Measurements from ENCODE around the gene N4BP2.

The N4BP2 gene

GRCh38 chr4:40185830-40186664, 129.4 kb downstream of the N4BP2 start:
- ChIA-PET POLR2A (no interaction called here), CTCF (no interaction called here)
- DNase-seq (ENCODE audit: extremely low spot score): no peak
- TF ChIP-seq CTBP1 (IDR thresholded peaks at IDR 0.05; ENCODE audit: borderline replicate concordance) (no peak), NFRKB (IDR thresholded peaks at IDR 0.05) (no peak), LEF1 (IDR thresholded peaks at IDR 0.05; ENCODE audit: borderline replicate concordance) (no peak), L3MBTL2 (conservative IDR thresholded peaks at IDR 0.05) (no peak), ELF4 (IDR thresholded peaks at IDR 0.05) (no peak), FOXK2 (IDR thresholded peaks at IDR 0.05) (no peak), FOXA1 (IDR thresholded peaks at IDR 0.05) (no peak)
- TF ChIP-seq, protein P1, sequence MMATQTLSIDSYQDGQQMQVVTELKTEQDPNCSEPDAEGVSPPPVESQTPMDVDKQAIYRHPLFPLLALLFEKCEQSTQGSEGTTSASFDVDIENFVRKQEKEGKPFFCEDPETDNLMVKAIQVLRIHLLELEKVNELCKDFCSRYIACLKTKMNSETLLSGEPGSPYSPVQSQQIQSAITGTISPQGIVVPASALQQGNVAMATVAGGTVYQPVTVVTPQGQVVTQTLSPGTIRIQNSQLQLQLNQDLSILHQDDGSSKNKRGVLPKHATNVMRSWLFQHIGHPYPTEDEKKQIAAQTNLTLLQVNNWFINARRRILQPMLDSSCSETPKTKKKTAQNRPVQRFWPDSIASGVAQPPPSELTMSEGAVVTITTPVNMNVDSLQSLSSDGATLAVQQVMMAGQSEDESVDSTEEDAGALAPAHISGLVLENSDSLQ (IDR thresholded peaks at IDR 0.05): no peak

- TF ChIP-seq ARNT (IDR thresholded peaks at IDR 0.05): no peak
- TF ChIP-seq TARDBP (IDR thresholded peaks at IDR 0.05): no peak
- TF ChIP-seq ZNF384 (IDR thresholded peaks at IDR 0.05): no peak
- TF ChIP-seq ELF4 (IDR thresholded peaks at IDR 0.05): no peak
- TF ChIP-seq LEF1 (IDR thresholded peaks at IDR 0.05; ENCODE audit: borderline replicate concordance): no peak
- TF ChIP-seq BHLHE40 (IDR thresholded peaks at IDR 0.05; ENCODE audit: borderline replicate concordance): no peak
- TF ChIP-seq FOXK2 (IDR thresholded peaks at IDR 0.05): no peak
- no peak for TF ChIP-seq NFRKB (IDR thresholded peaks at IDR 0.05)
- TF ChIP-seq FOXM1 (IDR thresholded peaks at IDR 0.05; ENCODE audit: borderline replicate concordance): no peak
- no peak for TF ChIP-seq CTBP1 (IDR thresholded peaks at IDR 0.05; ENCODE audit: borderline replicate concordance)
- TF ChIP-seq SP1 (IDR thresholded peaks at IDR 0.05): no peak
- no peak for TF ChIP-seq HDGF (IDR thresholded peaks at IDR 0.05; ENCODE audit: borderline replicate concordance)
- TF ChIP-seq, protein P1 (IDR thresholded peaks at IDR 0.05): no peak
- no peak for TF ChIP-seq SUZ12 (IDR thresholded peaks at IDR 0.05)
- no peak for TF ChIP-seq L3MBTL2 (conservative IDR thresholded peaks at IDR 0.05)
- POLR2A ChIA-PET: interaction anchor here (1.1 kb wide), 1 partner anchor 52 kb away, joined by 3 read pairs; no protein-coding TSS in a partner anchor
- CTCF ChIA-PET: no interaction called here
- no peak for DNase-seq (ENCODE audit: extremely low spot score)
Observed at GRCh38 chr4:40186665-40187014, 130.0 kb downstream of the N4BP2 start.

GRCh38 chr4:40187386-40187906, 130.8 kb downstream of the N4BP2 start:
- DNase-seq (ENCODE audit: extremely low spot score): no peak
- CTCF ChIA-PET: no interaction called here
- TF ChIP-seq, protein P1 (IDR thresholded peaks at IDR 0.05): no peak
- TF ChIP-seq NFRKB (IDR thresholded peaks at IDR 0.05): no peak

GRCh38 chr4:40190019-40190418, 133.4 kb downstream of the N4BP2 start:
- TF ChIP-seq, protein P1 (IDR thresholded peaks at IDR 0.05): no peak
- TF ChIP-seq FOXK2 (IDR thresholded peaks at IDR 0.05) (no peak), ARNT (IDR thresholded peaks at IDR 0.05) (no peak), FOXM1 (IDR thresholded peaks at IDR 0.05; ENCODE audit: borderline replicate concordance) (no peak), HDGF (IDR thresholded peaks at IDR 0.05; ENCODE audit: borderline replicate concordance) (no peak), BHLHE40 (IDR thresholded peaks at IDR 0.05; ENCODE audit: borderline replicate concordance) (no peak), FOXA1 (IDR thresholded peaks at IDR 0.05) (no peak), L3MBTL2 (conservative IDR thresholded peaks at IDR 0.05) (no peak), LEF1 (IDR thresholded peaks at IDR 0.05; ENCODE audit: borderline replicate concordance) (no peak), SP1 (IDR thresholded peaks at IDR 0.05) (no peak), CTBP1 (IDR thresholded peaks at IDR 0.05; ENCODE audit: borderline replicate concordance) (no peak), ZNF384 (IDR thresholded peaks at IDR 0.05) (no peak), SUZ12 (IDR thresholded peaks at IDR 0.05) (no peak), NFRKB (IDR thresholded peaks at IDR 0.05) (no peak), ELF4 (IDR thresholded peaks at IDR 0.05) (no peak), TARDBP (IDR thresholded peaks at IDR 0.05) (no peak)
- DNase-seq (ENCODE audit: extremely low spot score): no peak
- ChIA-PET POLR2A (no interaction called here), CTCF (interaction anchor here (0.7 kb wide), 1 partner anchor 127 kb away, joined by 7 read pairs; no protein-coding TSS in a partner anchor)

More at GRCh38 chr4:40187386-40187906, 130.8 kb downstream of the N4BP2 start:
- POLR2A ChIA-PET: interaction anchor here (1.1 kb wide), 1 partner anchor 51 kb away, joined by 3 read pairs; no protein-coding TSS in a partner anchor

GRCh38 chr4:40190465-40190864, 133.8 kb downstream of the N4BP2 start:
- ChIA-PET POLR2A (no interaction called here), CTCF (interaction anchor here (0.7 kb wide), 1 partner anchor 126 kb away, joined by 7 read pairs; no protein-coding TSS in a partner anchor)
- DNase-seq (ENCODE audit: extremely low spot score): no peak
- TF ChIP-seq ARNT (IDR thresholded peaks at IDR 0.05): no peak
- no peak for TF ChIP-seq BHLHE40 (IDR thresholded peaks at IDR 0.05; ENCODE audit: borderline replicate concordance)
- TF ChIP-seq, protein P1 (IDR thresholded peaks at IDR 0.05): no peak
- TF ChIP-seq FOXK2 (IDR thresholded peaks at IDR 0.05): no peak
- no peak for TF ChIP-seq ELF4 (IDR thresholded peaks at IDR 0.05)
- no peak for TF ChIP-seq SUZ12 (IDR thresholded peaks at IDR 0.05)
- TF ChIP-seq TARDBP (IDR thresholded peaks at IDR 0.05): no peak
- no peak for TF ChIP-seq LEF1 (IDR thresholded peaks at IDR 0.05; ENCODE audit: borderline replicate concordance)
- no peak for TF ChIP-seq HDGF (IDR thresholded peaks at IDR 0.05; ENCODE audit: borderline replicate concordance)
- no peak for TF ChIP-seq FOXM1 (IDR thresholded peaks at IDR 0.05; ENCODE audit: borderline replicate concordance)
- TF ChIP-seq NFRKB (IDR thresholded peaks at IDR 0.05): no peak
- no peak for TF ChIP-seq FOXA1 (IDR thresholded peaks at IDR 0.05)
- no peak for TF ChIP-seq CTBP1 (IDR thresholded peaks at IDR 0.05; ENCODE audit: borderline replicate concordance)
- no peak for TF ChIP-seq SP1 (IDR thresholded peaks at IDR 0.05)
- no peak for TF ChIP-seq ZNF384 (IDR thresholded peaks at IDR 0.05)
- no peak for TF ChIP-seq L3MBTL2 (conservative IDR thresholded peaks at IDR 0.05)
